ENCODE measurements around the gene MAD1L1.

The MAD1L1 gene

DNA sequence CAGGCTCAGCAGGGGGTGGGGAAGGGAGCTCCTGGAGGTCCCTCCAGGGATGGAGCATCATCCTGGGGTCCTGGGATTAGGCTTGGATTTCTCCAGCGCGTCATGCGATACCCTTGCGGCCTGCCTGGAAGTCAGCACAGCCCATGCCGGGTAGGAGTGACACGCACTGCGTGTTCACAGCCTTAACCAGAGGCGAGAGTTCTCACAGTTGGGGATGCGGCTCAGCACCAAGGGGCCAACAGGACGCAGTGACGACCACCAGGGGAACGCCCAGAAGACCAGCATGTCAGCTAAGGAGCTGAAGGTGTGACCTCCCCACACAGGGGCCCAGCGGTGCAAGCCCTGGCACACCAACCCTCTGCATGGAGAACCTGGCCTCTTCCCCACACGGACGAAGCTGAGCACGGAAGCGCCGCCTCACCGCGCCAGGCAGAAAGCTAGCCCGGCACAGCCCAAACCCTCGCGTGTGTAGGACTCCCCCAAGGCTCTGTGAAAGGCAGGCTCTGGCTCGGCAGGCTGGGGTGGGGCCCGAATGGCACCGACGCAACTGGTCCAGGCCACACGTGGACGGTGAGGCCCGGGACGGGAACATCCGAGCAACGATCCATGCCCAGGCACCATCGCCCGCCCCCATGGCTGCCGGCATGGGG lies 364.1 kb downstream of the MAD1L1 start:
- no peak overlapping the region for H3K27ac ChIP-seq
- TF ChIP-seq, protein P1, sequence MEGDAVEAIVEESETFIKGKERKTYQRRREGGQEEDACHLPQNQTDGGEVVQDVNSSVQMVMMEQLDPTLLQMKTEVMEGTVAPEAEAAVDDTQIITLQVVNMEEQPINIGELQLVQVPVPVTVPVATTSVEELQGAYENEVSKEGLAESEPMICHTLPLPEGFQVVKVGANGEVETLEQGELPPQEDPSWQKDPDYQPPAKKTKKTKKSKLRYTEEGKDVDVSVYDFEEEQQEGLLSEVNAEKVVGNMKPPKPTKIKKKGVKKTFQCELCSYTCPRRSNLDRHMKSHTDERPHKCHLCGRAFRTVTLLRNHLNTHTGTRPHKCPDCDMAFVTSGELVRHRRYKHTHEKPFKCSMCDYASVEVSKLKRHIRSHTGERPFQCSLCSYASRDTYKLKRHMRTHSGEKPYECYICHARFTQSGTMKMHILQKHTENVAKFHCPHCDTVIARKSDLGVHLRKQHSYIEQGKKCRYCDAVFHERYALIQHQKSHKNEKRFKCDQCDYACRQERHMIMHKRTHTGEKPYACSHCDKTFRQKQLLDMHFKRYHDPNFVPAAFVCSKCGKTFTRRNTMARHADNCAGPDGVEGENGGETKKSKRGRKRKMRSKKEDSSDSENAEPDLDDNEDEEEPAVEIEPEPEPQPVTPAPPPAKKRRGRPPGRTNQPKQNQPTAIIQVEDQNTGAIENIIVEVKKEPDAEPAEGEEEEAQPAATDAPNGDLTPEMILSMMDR (conservative IDR thresholded peaks at IDR 0.05) = no peak

DNA sequence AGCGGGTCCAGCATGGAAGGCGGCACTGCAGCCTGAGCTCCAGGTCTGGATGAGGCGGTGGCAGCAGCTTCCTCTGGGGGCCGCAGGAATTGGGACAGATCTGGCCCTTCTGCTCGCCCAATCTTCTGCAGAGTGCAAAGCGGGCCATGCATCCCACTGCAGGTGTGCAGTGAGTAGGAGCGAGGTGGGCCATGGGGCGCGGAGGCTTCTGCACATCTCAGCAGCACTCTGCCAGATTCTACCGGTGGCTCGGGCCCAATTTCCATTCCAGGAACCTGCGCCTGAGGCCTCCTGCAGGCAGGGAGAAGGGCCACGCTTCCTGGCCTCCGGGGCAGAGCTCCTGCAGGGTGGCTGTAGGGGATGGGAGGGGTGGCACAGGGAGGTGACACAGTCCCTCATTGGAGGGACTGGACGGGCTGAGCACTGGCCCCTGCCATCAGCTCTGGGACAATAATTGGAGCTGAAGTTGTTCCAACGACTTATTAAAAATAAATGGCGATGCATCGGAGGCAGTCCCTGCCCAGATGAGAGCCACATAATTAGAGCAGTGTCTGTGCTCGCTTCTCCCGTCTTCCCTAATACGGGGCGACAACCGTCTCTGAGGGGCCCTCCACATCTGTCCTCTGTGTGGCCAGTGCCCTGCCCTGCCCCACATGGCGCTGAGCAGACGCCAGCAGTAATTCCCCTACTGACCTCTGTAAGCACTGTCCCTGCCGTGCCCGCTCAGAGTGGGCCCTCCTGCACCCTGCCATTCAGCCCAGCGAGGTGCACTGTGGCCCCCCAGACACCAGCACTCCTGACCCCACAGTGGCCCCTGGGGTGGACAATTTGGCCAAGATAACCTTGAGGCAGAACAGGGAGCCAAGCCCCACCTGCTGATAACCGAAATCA lies 365.1 kb downstream of the MAD1L1 start:
- TF ChIP-seq, protein P1 (conservative IDR thresholded peaks at IDR 0.05) = no peak

DNA sequence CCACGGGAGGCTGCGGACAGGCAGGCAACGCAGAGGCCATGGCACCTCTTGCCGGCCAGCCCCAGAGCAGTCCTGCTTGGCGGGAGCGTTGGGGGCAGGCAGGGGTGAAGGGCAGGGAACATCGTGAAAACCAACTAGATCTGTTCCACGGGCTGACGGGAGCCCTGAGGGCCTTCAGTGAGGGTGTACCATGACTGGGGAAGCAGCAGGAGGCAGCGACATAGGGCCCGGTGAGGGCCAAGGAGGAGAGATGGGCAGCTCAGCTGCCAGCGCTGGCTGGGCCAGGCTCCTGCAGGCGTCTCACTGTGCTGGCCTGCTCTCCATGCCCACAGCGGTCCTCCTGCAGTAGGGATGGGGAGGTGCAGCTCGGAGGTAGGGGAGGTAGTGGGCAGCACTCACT lies 366.1 kb downstream of the MAD1L1 start:
- TF ChIP-seq, protein P1 (conservative IDR thresholded peaks at IDR 0.05) = no peak
- no peak overlapping the region for H3K27ac ChIP-seq

More for the DNA sequence above, 365.1 kb downstream of the MAD1L1 start:
- H3K27ac ChIP-seq = no peak overlapping the region

DNA sequence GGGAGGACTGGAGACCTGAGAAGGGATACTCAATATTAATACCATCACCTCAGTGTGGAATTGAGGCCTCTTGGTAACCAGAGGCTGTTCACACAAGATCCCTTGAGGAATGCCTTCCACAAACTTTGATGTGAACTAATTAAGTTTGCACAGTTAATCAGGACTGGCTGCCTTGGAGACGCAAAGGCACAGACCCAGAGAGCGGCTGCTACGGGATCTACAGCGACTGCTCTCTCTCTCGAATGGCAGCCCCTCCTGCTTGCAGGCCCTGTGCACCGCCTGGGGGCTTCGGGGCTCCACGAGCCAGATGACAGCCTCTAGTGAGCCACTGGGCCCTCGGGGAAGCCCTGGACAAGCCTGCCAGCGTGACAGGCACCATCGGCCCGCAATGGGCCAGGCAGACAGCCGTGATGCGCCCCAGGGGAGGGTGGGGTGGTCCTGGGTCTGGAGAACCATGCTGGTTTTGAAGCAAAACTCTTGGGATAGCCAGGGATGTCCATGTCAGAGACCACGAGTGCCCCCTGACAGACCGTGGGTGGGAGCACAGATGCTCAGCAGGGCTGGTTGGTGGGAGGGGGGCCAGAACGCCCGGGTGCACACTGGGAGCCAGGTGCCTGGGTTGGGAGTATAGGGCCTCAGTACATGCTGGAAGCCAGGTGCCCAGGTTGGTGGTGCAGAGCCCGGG lies 367.0 kb downstream of the MAD1L1 start:
- TF ChIP-seq, protein P1 (conservative IDR thresholded peaks at IDR 0.05) = no peak
- H3K27ac ChIP-seq = no peak overlapping the region

DNA sequence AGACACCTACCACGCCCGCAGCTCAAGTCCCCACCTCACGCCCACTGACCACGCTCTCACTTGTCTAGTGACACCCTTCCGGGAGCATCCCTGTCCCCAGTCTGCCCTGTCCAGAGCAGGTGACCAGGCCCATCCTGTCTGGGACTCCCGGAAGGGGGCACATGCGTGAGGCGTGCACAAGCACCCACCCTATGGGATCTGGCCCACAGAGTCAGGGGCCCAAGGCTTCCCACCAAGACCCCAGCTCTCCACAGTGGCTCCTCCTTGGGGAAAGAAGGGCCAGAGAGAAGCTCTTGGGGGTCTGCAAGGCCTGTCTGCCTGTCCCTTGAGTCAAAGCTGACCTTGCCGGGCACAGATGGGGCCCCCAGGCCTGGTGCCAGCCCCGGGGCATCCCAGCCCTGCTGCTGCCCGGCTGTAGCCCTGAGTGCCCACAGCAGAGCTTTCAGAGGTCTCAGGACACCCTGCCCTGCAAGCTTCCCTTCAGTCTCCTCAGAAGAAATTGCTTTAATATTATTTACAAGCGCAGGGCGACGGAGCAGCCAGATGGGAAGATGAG lies 367.7 kb downstream of the MAD1L1 start:
- TF ChIP-seq, protein P1 (conservative IDR thresholded peaks at IDR 0.05) = no peak
- no peak overlapping the region for H3K27ac ChIP-seq

DNA sequence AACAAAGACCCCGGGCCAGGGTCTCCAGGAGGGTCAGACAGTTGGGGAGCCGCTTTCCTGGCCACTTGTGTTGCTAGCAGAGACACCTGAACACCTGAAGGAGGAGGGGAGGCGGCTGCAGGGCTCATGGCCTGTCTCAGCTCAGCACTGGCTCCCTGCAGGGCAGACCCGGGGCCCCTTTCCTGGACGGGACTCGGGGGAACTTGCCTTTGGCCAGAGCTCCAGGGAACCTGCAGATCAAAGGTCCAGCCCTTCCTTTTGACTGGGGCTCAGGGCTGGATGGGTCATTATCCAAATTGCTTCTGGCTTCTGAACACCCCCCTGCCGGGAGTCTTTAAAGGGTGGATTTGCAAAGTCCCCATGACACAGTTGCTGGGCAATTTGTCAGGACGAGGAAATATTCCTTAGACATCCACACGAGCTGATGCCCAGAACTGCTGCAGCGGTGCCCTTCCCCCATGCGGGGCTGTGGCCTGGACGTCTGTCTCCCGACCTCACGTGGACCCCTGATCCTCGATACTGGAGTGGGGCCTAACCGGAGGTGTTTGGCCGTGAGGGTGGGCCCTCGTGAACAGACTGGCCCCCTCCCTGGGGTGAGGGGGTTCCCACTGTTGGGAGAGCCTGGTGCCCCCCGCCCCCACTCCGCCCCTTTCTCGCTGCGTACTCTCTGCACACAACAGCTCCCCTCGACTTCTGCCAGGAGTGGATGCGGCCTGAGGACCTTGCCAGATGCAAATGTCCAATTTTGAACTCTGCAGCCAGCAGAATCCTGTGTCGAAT lies 368.4 kb downstream of the MAD1L1 start:
- H3K27ac ChIP-seq = no peak overlapping the region
- TF ChIP-seq, protein P1 (conservative IDR thresholded peaks at IDR 0.05) = no peak
